K562 (cell line): Measurements from ENCODE around the gene KRT85. TPM values are rescaled to one million over a fixed set of nuclear protein-coding genes. Genes with fewer than 3 reads are reported as not detected.

Experiments used
- ATAC-seq: fragments of 200-7000 bp; cut with Tn5 transposase; 3 replicates; pipeline ENCODE4 v1.9.1; 2020; ENCODE audit warnings: moderate library complexity
- BruUV-seq: library from RNA; stranded (reverse); fragments of 400-500 nt; replicated peaks from 2 replicates; lab custom pipeline; 2021; lab: Mats Ljungman, UMichigan
- CTCF ChIA-PET: fragments of 300-600 bp; formaldehyde crosslinking; extraction: SDS; loops from one replicate; lab custom pipeline; 2021; ENCODE audit warnings: low intra/inter-chr PET ratio; lab: Yijun Ruan, JAX
- POLR2A ChIA-PET: fragments of 300-600, 350-650 bp; sonication (Branson Sonifier 250); formaldehyde crosslinking; extraction: SDS; loops from one replicate; lab custom pipeline; 2021; ENCODE audit warnings: antibody characterized with exemption, inconsistent platforms; lab: Yijun Ruan, JAX
- DNase-seq, 4 experiments: peaks; one replicate each; pipeline versions ENCODE4 v3.0.0 to v3.0.0-alpha.2; 2011 to 2018; ENCODE audit warnings: low spot score in 3 of 4, mixed read lengths in 3 of 4; ENCODE audit errors: extremely low read depth in 1 of 4
- FAIRE-seq: peaks from 2 replicates; lab custom pipeline; 2011; peaks lifted over from hg19 to GRCh38; lab: Jason Lieb, UNC
- H2AFZ ChIP-seq: 2 replicates; pipeline ENCODE4 v1.6.0; 2011; ENCODE audit warnings: low read depth, low read length, control low read depth, inconsistent platforms
- H3K27ac ChIP-seq: fragments of 200-600 bp; 3 replicates; pipeline ENCODE4 v1.8.0; 2011; ENCODE audit warnings: low read depth, mild to moderate bottlenecking, control low read depth, inconsistent platforms, low read length, moderate library complexity, mixed read lengths; ENCODE audit errors: extremely low read depth
- H3K27me3 ChIP-seq, 2 experiments: fragments of 300-600 bp in 1 of 2; 2 replicates in 1 of 2; 3 replicates in 1 of 2; pipeline versions ENCODE4 v1.6.0 to v1.8.0; 2011; ENCODE audit warnings: inconsistent platforms in 2 of 2, low read length in 2 of 2, mild to moderate bottlenecking in 1 of 2, mixed read lengths in 1 of 2, moderate library complexity in 1 of 2; ENCODE audit not compliant: control insufficient read depth in 2 of 2, insufficient read depth in 2 of 2
- H3K36me3 ChIP-seq: fragments of 300-600 bp; 3 replicates; pipeline ENCODE4 v1.8.0; 2011; ENCODE audit warnings: mild to moderate bottlenecking, low read length, inconsistent platforms; ENCODE audit not compliant: control insufficient read depth, insufficient read depth
- H3K4me1 ChIP-seq, 2 experiments: fragments of 200-600 bp in 1 of 2; replicated peaks in 1 of 2; 2 replicates in 1 of 2; 3 replicates in 1 of 2; pipeline versions ENCODE4 v1.5.1 to v1.8.0; 2011; ENCODE audit warnings: inconsistent platforms in 2 of 2, low read length in 2 of 2, mild to moderate bottlenecking in 1 of 2, mixed read lengths in 1 of 2, moderate library complexity in 1 of 2; ENCODE audit not compliant: control insufficient read depth in 2 of 2, insufficient read depth in 2 of 2
- H3K4me2 ChIP-seq: 2 replicates; pipeline ENCODE4 v1.6.1; 2011; ENCODE audit warnings: low read length, control low read depth, inconsistent platforms, mixed read lengths; ENCODE audit not compliant: insufficient read depth
- H3K4me3 ChIP-seq: fragments of 200-600 bp; sonication (generic), shearing (Covaris generic); 2 replicates; pipeline ENCODE4 v1.5.1; 2016; ENCODE audit warnings: control low read depth, inconsistent platforms
- H3K79me2 ChIP-seq: fragments of 200-600 bp; 3 replicates; pipeline ENCODE4 v1.8.0; 2011; ENCODE audit warnings: low read length, inconsistent platforms; ENCODE audit not compliant: control insufficient read depth, insufficient read depth
- H3K9ac ChIP-seq, 2 experiments: 2 replicates each; pipeline versions ENCODE4 v1.6.0 to v1.6.1; 2011; ENCODE audit warnings: low read depth in 2 of 2, low read length in 2 of 2, control low read depth in 1 of 2, inconsistent platforms in 1 of 2, mild to moderate bottlenecking in 1 of 2, mixed read lengths in 1 of 2; ENCODE audit not compliant: insufficient read depth in 1 of 2
- H3K9me1 ChIP-seq: one replicate; pipeline ENCODE4 v1.6.0; 2011; ENCODE audit warnings: inconsistent platforms, mild to moderate bottlenecking, low read length, moderate library complexity; ENCODE audit not compliant: control insufficient read depth, insufficient read depth
- H3K9me3 ChIP-seq: replicated peaks from 2 replicates; pipeline ENCODE4 v1.5.1; 2011; ENCODE audit warnings: low read depth, low read length, inconsistent platforms; ENCODE audit not compliant: control insufficient read depth, insufficient read depth
- H4K20me1 ChIP-seq: replicated peaks from 2 replicates; pipeline ENCODE4 v1.6.1; 2011; ENCODE audit warnings: low read length, inconsistent platforms, mixed read lengths; ENCODE audit not compliant: control insufficient read depth, insufficient read depth
- BHLHE40 ChIP-seq: IDR thresholded peaks from 2 replicates; pipeline ENCODE4 v1.6.1; 2011; ENCODE audit warnings: low read length, improper control_type of control experiment
- CEBPG ChIP-seq, 3 experiments: fragments of 200-800 bp in 1 of 3; sonication (Bioruptor generic) in 1 of 3; sonication (generic) in 1 of 3; formaldehyde crosslinking in 1 of 3; IDR thresholded peaks in 2 of 3; conservative IDR thresholded peaks in 1 of 3; 2 replicates each; pipeline versions ENCODE4 v1.6.1 to v1.8.0; 2016 to 2022; ENCODE audit warnings: missing compliant biosample characterization in 2 of 3, missing genetic modification characterization in 2 of 3, mild to moderate bottlenecking in 1 of 3, missing genetic modification reagents in 1 of 3
- HCFC1 ChIP-seq: IDR thresholded peaks from 2 replicates; pipeline ENCODE4 v1.6.1; 2012; ENCODE audit warnings: low read depth, low read length, improper control_type of control experiment
- MECOM ChIP-seq: fragments of 250-450 bp; sonication (Bioruptor Pico); IDR thresholded peaks from 2 replicates; pipeline ENCODE4 v1.8.0; 2022; ENCODE audit warnings: inconsistent platforms
- MTA2 ChIP-seq: fragments of 450-650 bp; IDR thresholded peaks from 2 replicates; pipeline ENCODE4 v1.6.1; 2016; ENCODE audit warnings: low read depth
- POLR2AphosphoS5 ChIP-seq: IDR thresholded peaks from 2 replicates; pipeline ENCODE4 v1.6.1; 2011; ENCODE audit warnings: mild to moderate bottlenecking, low read depth, low read length, moderate library complexity; ENCODE audit not compliant: control insufficient read depth, insufficient read depth
- RFX5 ChIP-seq: IDR thresholded peaks from 2 replicates; pipeline ENCODE4 v1.6.1; 2011; ENCODE audit warnings: low read depth, mild to moderate bottlenecking, improper control_type of control experiment, low read length
- RUNX1 ChIP-seq: sonication (generic); IDR thresholded peaks from 2 replicates; pipeline ENCODE4 v1.6.1; 2016; ENCODE audit warnings: antibody characterized with exemption, low read depth
- TFAM ChIP-seq: fragments of 250-450 bp; sonication (Bioruptor Pico); conservative IDR thresholded peaks from 2 replicates; pipeline ENCODE4 v1.5.0; 2021; ENCODE audit warnings: mild to moderate bottlenecking, moderate library complexity
- ZNF57 ChIP-seq: fragments of 450-650 bp; formaldehyde crosslinking; IDR thresholded peaks from 2 replicates; pipeline ENCODE4 v1.4.0; 2020; ENCODE audit warnings: mild to moderate bottlenecking, moderate library complexity
- ZNF583 ChIP-seq: fragments of 250-450 bp; sonication (Bioruptor Pico); IDR thresholded peaks from 2 replicates; pipeline ENCODE4 v1.4.0; 2020
- ZNF586 ChIP-seq: fragments of 450-650 bp; formaldehyde crosslinking; conservative IDR thresholded peaks from 2 replicates; pipeline ENCODE4 v1.4.0; 2020; ENCODE audit warnings: mild to moderate bottlenecking, moderate library complexity
- ZNF778 ChIP-seq: fragments of 450-650 bp; formaldehyde crosslinking; IDR thresholded peaks from 2 replicates; pipeline ENCODE4 v1.4.0; 2020; ENCODE audit warnings: mild to moderate bottlenecking, moderate library complexity
- WGBS: fragments of 100-300 bp; shearing (Covaris generic); methylation state at CpG from one replicate; pipeline ENCODE4 v1.1.6; 2016; ENCODE audit warnings: low coverage, mixed read lengths; ENCODE audit not compliant: insufficient coverage; ENCODE audit errors: missing lambda C conversion rate; 5-methylcytosine and 5-hydroxymethylcytosine counted together
- in situ Hi-C: fragments of 300-500 bp; cut with MboI; formaldehyde crosslinking; loops from 4 replicates; pipeline ENCODE4 v1.15.0; 2018; ENCODE audit warnings: inconsistent platforms, mixed read lengths
- intact Hi-C: fragments of 100-400 bp; cut with micrococcal nuclease; formaldehyde crosslinking; loops from 2 replicates; pipeline ENCODE4 v1.14.2; 2022
- polyA plus RNA-seq, 8 experiments: library from polyadenylated mRNA; depleted of rRNA in 4 of 8; stranded (reverse) in 5 of 8; unstranded in 3 of 8; fragments of >200 nt; fragmentation: Nextera tagmentation in 2 of 8; fragmentation: Illumina TruSeq in 1 of 8; extraction: Ambion mirVana in 2 of 8; extraction: Trizol in 1 of 8; gene quantifications; 2 replicates each; pipeline versions ENCODE4 v1.2.1 to v1.2.3, GENCODE V29; 2011 to 2014; ENCODE audit warnings: inconsistent platforms in 1 of 8, missing spikeins in 1 of 8
- total RNA-seq, 7 experiments: library from RNA; depleted of rRNA in 6 of 7; stranded (reverse); fragments of >200 nt in 6 of 7; fragmentation: Illumina TruSeq in 2 of 7; extraction: Trizol in 2 of 7; gene quantifications; 2 replicates each; pipeline versions ENCODE4 v1.2.1 to v1.2.3, GENCODE V29; 2011 to 2021; ENCODE audit warnings: low replicate concordance in 1 of 7
- TF ChIP-seq, protein P1 (sequence below): IDR thresholded peaks from 2 replicates; pipeline ENCODE4 v1.6.1; 2014; ENCODE audit warnings: antibody characterized with exemption
- TF ChIP-seq, protein P2 (sequence below): fragments of 250-450 bp; sonication (Bioruptor Pico); IDR thresholded peaks from 2 replicates; pipeline ENCODE4 v1.8.0; 2022; ENCODE audit warnings: inconsistent platforms, mild to moderate bottlenecking, moderate library complexity, borderline replicate concordance

KRT85 gene
- total and polyA plus RNA-seq, 9 of the 15 experiments (the other 6 are each of a cell fraction or from before 2014, with no cell fraction given) = not detected

GRCh38 chr12:52344111-52344510 is 23.2 kb downstream of the KRT85 start:
- TF ChIP-seq, protein P1, sequence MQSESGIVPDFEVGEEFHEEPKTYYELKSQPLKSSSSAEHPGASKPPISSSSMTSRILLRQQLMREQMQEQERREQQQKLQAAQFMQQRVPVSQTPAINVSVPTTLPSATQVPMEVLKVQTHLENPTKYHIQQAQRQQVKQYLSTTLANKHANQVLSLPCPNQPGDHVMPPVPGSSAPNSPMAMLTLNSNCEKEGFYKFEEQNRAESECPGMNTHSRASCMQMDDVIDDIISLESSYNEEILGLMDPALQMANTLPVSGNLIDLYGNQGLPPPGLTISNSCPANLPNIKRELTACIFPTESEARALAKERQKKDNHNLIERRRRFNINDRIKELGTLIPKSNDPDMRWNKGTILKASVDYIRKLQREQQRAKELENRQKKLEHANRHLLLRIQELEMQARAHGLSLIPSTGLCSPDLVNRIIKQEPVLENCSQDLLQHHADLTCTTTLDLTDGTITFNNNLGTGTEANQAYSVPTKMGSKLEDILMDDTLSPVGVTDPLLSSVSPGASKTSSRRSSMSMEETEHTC = no peak
- TF ChIP-seq RUNX1 (no peak), MECOM (CRISPR knock-in tag) (no peak), ZNF586 (CRISPR knock-in tag) (no peak), ZNF778 (CRISPR knock-in tag) (no peak), HCFC1 (no peak), MTA2 (no peak), BHLHE40 (no peak), CEBPG (CRISPR knock-in tag; IDR thresholded peaks at IDR 0.05) (no peak), CEBPG (tag; conservative IDR thresholded peaks at IDR 0.05 in 1 of 2, IDR thresholded peaks at IDR 0.05 in 1 of 2) (no peak), ZNF57 (no peak), TFAM (CRISPR knock-in tag) (no peak), RFX5 (no peak), POLR2AphosphoS5 (no peak), ZNF583 (CRISPR knock-in tag) (no peak)
- TF ChIP-seq, protein P2, sequence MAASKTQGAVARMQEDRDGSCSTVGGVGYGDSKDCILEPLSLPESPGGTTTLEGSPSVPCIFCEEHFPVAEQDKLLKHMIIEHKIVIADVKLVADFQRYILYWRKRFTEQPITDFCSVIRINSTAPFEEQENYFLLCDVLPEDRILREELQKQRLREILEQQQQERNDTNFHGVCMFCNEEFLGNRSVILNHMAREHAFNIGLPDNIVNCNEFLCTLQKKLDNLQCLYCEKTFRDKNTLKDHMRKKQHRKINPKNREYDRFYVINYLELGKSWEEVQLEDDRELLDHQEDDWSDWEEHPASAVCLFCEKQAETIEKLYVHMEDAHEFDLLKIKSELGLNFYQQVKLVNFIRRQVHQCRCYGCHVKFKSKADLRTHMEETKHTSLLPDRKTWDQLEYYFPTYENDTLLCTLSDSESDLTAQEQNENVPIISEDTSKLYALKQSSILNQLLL (CRISPR knock-in tag) = no peak
- no peak overlapping the region for H3K4me3 ChIP-seq
- FAIRE-seq = no peak
- peaks cover 11 to 55% of the 10 kb centered on the region in 2 experiments; a peak in 3 of 5 replicates for H3K27me3 ChIP-seq
- no peaks in the 10 kb centered on the region for H3K36me3 ChIP-seq
- WGBS = under 1% methylated on average over 12 of the region's 12 CpGs
- no peak overlapping the region for H3K4me2 ChIP-seq
- H3K79me2 ChIP-seq = no peaks in the 10 kb centered on the region
- H4K20me1 ChIP-seq = no peaks in the 10 kb centered on the region; the same call in 1 of the 2 replicates
- H3K9ac ChIP-seq = no peak overlapping the region
- H3K9me3 ChIP-seq = no peaks in the 10 kb centered on the region
- intact Hi-C loops (no loop called here), in situ Hi-C loops (no loop called here)
- H3K27ac ChIP-seq = no peak overlapping the region
- no peaks in the 10 kb centered on the region for H3K9me1 ChIP-seq
- no TSS peak for BruUV-seq
- ChIA-PET POLR2A (no interaction called here), CTCF (no interaction called here)
- DNase-seq = peak in 1 of 4 experiments; percentile 3
- no peaks in the 10 kb centered on the region for H3K4me1 ChIP-seq
- ATAC-seq = no peak; the same call in 2 of the 3 replicates
- no peak overlapping the region for H2AFZ ChIP-seq
